Measurements from ENCODE around the gene HIP1.
"Not testable (repeated sequence)": the region's sequence is repeated elsewhere in the genome, so short reads cannot be mapped to it uniquely, and the experiment has no call there.

Gene HIP1

GRCh38 chr7:75716992-75717626 is 21.6 kb downstream of the HIP1 start:
- FAIRE-seq (no peak), DNase-seq (ENCODE audit: low spot score) (peak; percentile 33)

GRCh38 chr7:75715864-75716263 is 22.9 kb downstream of the HIP1 start:
- DNase-seq (ENCODE audit: low spot score), result no peak
- no peak for FAIRE-seq

- no peak for FAIRE-seq
Measured at GRCh38 chr7:75712517-75713361, 26.0 kb downstream of the HIP1 start.

GRCh38 chr7:75711656-75712514 is 26.9 kb downstream of the HIP1 start:
- DNase-seq (ENCODE audit: low spot score) (no peak), FAIRE-seq (no peak)

More at GRCh38 chr7:75712517-75713361, 26.0 kb downstream of the HIP1 start:
- no peak for DNase-seq (ENCODE audit: low spot score)

- DNase-seq (ENCODE audit: low spot score) (no peak), FAIRE-seq (no peak)
Measured at GRCh38 chr7:75711076-75711475, 27.7 kb downstream of the HIP1 start.

GRCh38 chr7:75704928-75705327 is 33.8 kb downstream of the HIP1 start:
- DNase-seq (ENCODE audit: low spot score), result no peak
- FAIRE-seq, result no peak

- no peak for DNase-seq (ENCODE audit: low spot score)
- no peak for FAIRE-seq
Measured at GRCh38 chr7:75702515-75702914, 36.2 kb downstream of the HIP1 start.

- FAIRE-seq, result no peak
Measured at GRCh38 chr7:75699993-75700392, 38.7 kb downstream of the HIP1 start.

GRCh38 chr7:75698358-75698757 is 40.4 kb downstream of the HIP1 start:
- FAIRE-seq (no peak), DNase-seq (ENCODE audit: low spot score) (no peak)

More at GRCh38 chr7:75699993-75700392, 38.7 kb downstream of the HIP1 start:
- no peak for DNase-seq (ENCODE audit: low spot score)

- FAIRE-seq, result no peak
- DNase-seq (ENCODE audit: low spot score), result no peak
Measured at GRCh38 chr7:75696263-75697037, 42.3 kb downstream of the HIP1 start.

- DNase-seq (ENCODE audit: low spot score), result no peak
- FAIRE-seq, result no peak
Measured at GRCh38 chr7:75694638-75695399, 43.9 kb downstream of the HIP1 start.

- not testable (repeated sequence) for DNase-seq (ENCODE audit: low spot score); FAIRE-seq
Measured at GRCh38 chr7:75693668-75694067, 45.1 kb downstream of the HIP1 start.

- DNase-seq (ENCODE audit: low spot score), result no peak
- no peak for FAIRE-seq
Measured at GRCh38 chr7:75691793-75692543, 46.8 kb downstream of the HIP1 start.

- FAIRE-seq (no peak), DNase-seq (ENCODE audit: low spot score) (no peak)
Measured at GRCh38 chr7:75690121-75690523, 48.6 kb downstream of the HIP1 start.

GRCh38 chr7:75689246-75690099 is 49.3 kb downstream of the HIP1 start:
- no peak for FAIRE-seq
- DNase-seq (ENCODE audit: low spot score), result no peak

GRCh38 chr7:75688200-75689136 is 50.3 kb downstream of the HIP1 start:
- no peak for FAIRE-seq
- DNase-seq (ENCODE audit: low spot score), result no peak

Data from urothelium cell line (cell line).